DND-41 (cell line): Measurements from ENCODE around the gene VAV3.

ENCODE experiments used
- ATAC-seq: fragments of 200-7000 bp; cut with Tn5 transposase; 3 replicates; pipeline ENCODE4 v1.9.1; 2021; ENCODE audit warnings: low read depth; ENCODE audit not compliant: insufficient read depth
- DNase-seq: peaks from one replicate; pipeline ENCODE4 v3.0.0-alpha.2; 2020
- H2AFZ ChIP-seq: 2 replicates; pipeline ENCODE4 v1.6.0; 2012; ENCODE audit warnings: low read depth, low read length
- H3K27ac ChIP-seq: 2 replicates; pipeline ENCODE4 v1.5.1; 2012; ENCODE audit warnings: low read length, inconsistent platforms
- H3K27me3 ChIP-seq: fragments of 200-600 bp; sonication (generic); 2 replicates; pipeline ENCODE4 v1.6.0; 2012; ENCODE audit warnings: low read length, mild to moderate bottlenecking, inconsistent platforms; ENCODE audit not compliant: insufficient read depth, poor library complexity
- H3K36me3 ChIP-seq: 2 replicates; pipeline ENCODE4 v1.5.1; 2012; ENCODE audit warnings: low read length, inconsistent platforms; ENCODE audit not compliant: insufficient read depth
- H3K4me1 ChIP-seq: 2 replicates; pipeline ENCODE4 v1.5.1; 2012; ENCODE audit warnings: mild to moderate bottlenecking, low read length; ENCODE audit not compliant: insufficient read depth
- H3K4me2 ChIP-seq: 2 replicates; pipeline ENCODE4 v1.6.0; 2012; ENCODE audit warnings: mild to moderate bottlenecking, moderate library complexity, low read length, inconsistent platforms; ENCODE audit not compliant: insufficient read depth
- H3K4me3 ChIP-seq, 2 experiments: fragments of 200-600 bp in 1 of 2; shearing (Covaris generic) in 1 of 2; 2 replicates each; pipeline ENCODE4 v1.5.1; 2012 to 2016; ENCODE audit warnings: inconsistent platforms in 2 of 2, low read length in 2 of 2, mild to moderate bottlenecking in 2 of 2, low read depth in 1 of 2, moderate library complexity in 1 of 2
- H3K79me2 ChIP-seq: 2 replicates; pipeline ENCODE4 v1.6.0; 2012; ENCODE audit warnings: low read length, inconsistent platforms; ENCODE audit not compliant: insufficient read depth
- H3K9ac ChIP-seq: 2 replicates; pipeline ENCODE4 v1.6.0; 2012; ENCODE audit warnings: low read depth, mild to moderate bottlenecking, inconsistent platforms, low read length, moderate library complexity
- H3K9me3 ChIP-seq: 2 replicates; pipeline ENCODE4 v1.5.1; 2012; ENCODE audit warnings: low read length, moderate library complexity, mild to moderate bottlenecking, inconsistent platforms; ENCODE audit not compliant: insufficient read depth, severe bottlenecking
- H4K20me1 ChIP-seq: 2 replicates; pipeline ENCODE4 v1.6.0; 2012; ENCODE audit warnings: low read length; ENCODE audit not compliant: insufficient read depth
- CTCF ChIP-seq: IDR thresholded peaks from 2 replicates; pipeline ENCODE4 v1.5.1; 2012; ENCODE audit warnings: borderline replicate concordance, low read length, moderate library complexity, mild to moderate bottlenecking; ENCODE audit not compliant: poor library complexity, severe bottlenecking; ENCODE audit errors: extremely low read depth
- EZH2 ChIP-seq: IDR thresholded peaks from 3 replicates; pipeline ENCODE4 v1.6.1; 2012; ENCODE audit warnings: borderline replicate concordance, low read depth, mild to moderate bottlenecking, moderate library complexity, low read length, inconsistent platforms; ENCODE audit not compliant: severe bottlenecking

VAV3 gene

GRCh38 chr1:107920561-107920960 is 44.4 kb downstream of the VAV3 start:
- Histone ChIP-seq H3K27me3 (no peaks in the 10 kb centered on the region), H3K9ac (peak overlapping the region; percentile 54), H3K36me3 (no peaks in the 10 kb centered on the region), H2AFZ (peak overlapping the region; percentile 60; the same call in 1 of the 2 replicates), H3K9me3 (no peaks in the 10 kb centered on the region), H3K4me2 (peak overlapping the region; percentile 66), H4K20me1 (no peaks in the 10 kb centered on the region), H3K79me2 (peaks cover 89% of the 10 kb centered on the region), H3K4me3 (peak overlapping the region in 1 of 2 experiments; percentile 43; a peak in 2 of 4 replicates), H3K27ac (peak overlapping the region; percentile 96), H3K4me1 (peaks cover 58% of the 10 kb centered on the region)
- TF ChIP-seq CTCF (no peak), EZH2 (no peak)
- ATAC-seq: peak; percentile 54
- no peak for DNase-seq

- H3K4me2 ChIP-seq: peak overlapping the region; percentile 66
- peaks cover 58% of the 10 kb centered on the region for H3K4me1 ChIP-seq
Observed at GRCh38 chr1:107919953-107920352, 45.0 kb downstream of the VAV3 start.

GRCh38 chr1:107914119-107914765 is 50.7 kb downstream of the VAV3 start:
- ATAC-seq (no peak), DNase-seq (no peak)
- no peak overlapping the region for H3K27ac ChIP-seq
- no peak overlapping the region for H3K9ac ChIP-seq
- H3K4me1 ChIP-seq: peaks cover 15% of the 10 kb centered on the region
- no peaks in the 10 kb centered on the region for H3K27me3 ChIP-seq
- no peak for TF ChIP-seq EZH2
- TF ChIP-seq CTCF: no peak
- peaks cover 94% of the 10 kb centered on the region for H3K79me2 ChIP-seq
- no peaks in the 10 kb centered on the region for H3K9me3 ChIP-seq
- no peaks in the 10 kb centered on the region for H4K20me1 ChIP-seq
- H2AFZ ChIP-seq: no peak overlapping the region
- no peaks in the 10 kb centered on the region for H3K36me3 ChIP-seq
- H3K4me2 ChIP-seq: no peak overlapping the region
- H3K4me3 ChIP-seq: no peak overlapping the region

More at GRCh38 chr1:107919953-107920352, 45.0 kb downstream of the VAV3 start:
- Histone ChIP-seq H3K27me3 (no peaks in the 10 kb centered on the region), H3K79me2 (peaks cover 89% of the 10 kb centered on the region), H3K36me3 (no peaks in the 10 kb centered on the region), H3K27ac (peak overlapping the region; percentile 96), H3K9ac (peak overlapping the region; percentile 54), H3K4me3 (peak overlapping the region in 1 of 2 experiments; percentile 43; a peak in 2 of 4 replicates), H4K20me1 (no peaks in the 10 kb centered on the region), H3K9me3 (no peaks in the 10 kb centered on the region), H2AFZ (peak overlapping the region; percentile 60)
- no peak for DNase-seq
- peak; percentile 89 for ATAC-seq
- TF ChIP-seq CTCF (peak; percentile 18), EZH2 (no peak)
